NCI-H1694 treated with DMSO at 0.1 percent for 48 hours (cell line): ENCODE data around the gene ZBBX.

Experiments used
- DNase-seq: peaks from one replicate; lab custom pipeline; 2025; lab: John Stamatoyannopoulos, UW

ZBBX gene

GRCh38 chr3:167318306-167318705 is 61.8 kb downstream of the ZBBX start:
- DNase-seq = no peak

- no peak for DNase-seq
Observed at GRCh38 chr3:167306319-167306718, 73.8 kb downstream of the ZBBX start.

GRCh38 chr3:167305340-167305890 is 74.7 kb downstream of the ZBBX start:
- DNase-seq = no peak

DNA sequence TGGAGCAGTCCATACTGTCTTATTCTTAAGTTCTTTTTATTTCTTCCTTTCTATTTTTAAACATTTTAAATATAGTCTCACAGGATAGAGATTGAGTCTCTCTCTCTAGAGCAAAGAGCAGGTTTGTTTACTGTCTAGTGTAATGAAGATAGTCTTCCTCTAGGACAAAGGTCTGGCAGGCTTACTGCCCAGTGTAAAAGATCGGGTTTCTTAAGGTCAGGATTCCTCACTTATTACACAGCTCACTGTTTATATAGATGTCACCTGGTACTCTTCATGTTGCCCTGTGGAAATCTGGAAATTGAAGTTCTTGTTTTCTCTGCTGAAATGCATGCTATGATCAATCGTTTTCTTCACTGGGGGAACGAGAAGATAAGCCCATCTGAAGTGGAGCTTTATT is 76.0 kb downstream of the ZBBX start:
- DNase-seq = no peak

DNA sequence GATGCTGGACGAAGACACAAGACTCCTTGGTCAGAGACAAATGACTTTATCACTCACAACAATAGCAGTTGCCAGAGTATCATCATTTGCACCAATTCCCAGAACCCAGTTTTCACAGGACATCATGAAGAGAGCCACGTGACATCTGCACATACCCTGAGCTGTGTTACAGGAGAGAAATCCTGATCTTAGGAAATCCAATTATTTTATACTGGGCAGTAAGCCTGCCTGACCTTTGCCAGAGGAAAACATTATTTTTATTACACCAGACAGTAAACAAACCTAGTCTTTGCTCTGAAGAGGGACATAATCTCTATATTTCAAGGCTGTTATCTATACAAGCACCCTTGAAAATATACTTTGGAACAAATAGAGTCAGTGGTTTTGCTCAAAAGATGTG is 77.4 kb downstream of the ZBBX start:
- no peak for DNase-seq

- DNase-seq = no peak
Observed at GRCh38 chr3:167300207-167300606, 79.9 kb downstream of the ZBBX start.

DNA sequence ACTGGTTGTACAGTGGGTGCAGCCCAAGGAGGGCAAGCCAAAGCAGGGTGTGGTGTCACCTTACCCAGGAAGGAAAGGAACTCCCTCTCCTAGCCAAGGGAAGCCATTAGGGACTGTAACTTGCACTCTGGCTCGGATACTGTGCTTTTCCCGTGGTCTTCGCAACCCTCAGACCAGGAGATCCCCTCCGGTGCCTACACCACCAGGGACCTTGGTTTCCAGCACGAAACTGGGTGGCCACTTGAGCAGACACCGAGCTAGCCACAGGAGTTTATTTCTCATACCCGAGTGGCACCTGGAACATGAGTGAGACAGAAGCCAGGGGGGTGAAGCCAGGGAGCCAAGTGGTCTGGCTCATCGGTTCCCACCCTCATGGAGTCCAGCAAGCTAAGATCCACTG is 90.7 kb downstream of the ZBBX start:
- DNase-seq = no peak

GRCh38 chr3:167288737-167289136 is 91.4 kb downstream of the ZBBX start:
- no peak for DNase-seq

- no peak for DNase-seq
Observed at GRCh38 chr3:167287308-167287707, 92.8 kb downstream of the ZBBX start.

DNA sequence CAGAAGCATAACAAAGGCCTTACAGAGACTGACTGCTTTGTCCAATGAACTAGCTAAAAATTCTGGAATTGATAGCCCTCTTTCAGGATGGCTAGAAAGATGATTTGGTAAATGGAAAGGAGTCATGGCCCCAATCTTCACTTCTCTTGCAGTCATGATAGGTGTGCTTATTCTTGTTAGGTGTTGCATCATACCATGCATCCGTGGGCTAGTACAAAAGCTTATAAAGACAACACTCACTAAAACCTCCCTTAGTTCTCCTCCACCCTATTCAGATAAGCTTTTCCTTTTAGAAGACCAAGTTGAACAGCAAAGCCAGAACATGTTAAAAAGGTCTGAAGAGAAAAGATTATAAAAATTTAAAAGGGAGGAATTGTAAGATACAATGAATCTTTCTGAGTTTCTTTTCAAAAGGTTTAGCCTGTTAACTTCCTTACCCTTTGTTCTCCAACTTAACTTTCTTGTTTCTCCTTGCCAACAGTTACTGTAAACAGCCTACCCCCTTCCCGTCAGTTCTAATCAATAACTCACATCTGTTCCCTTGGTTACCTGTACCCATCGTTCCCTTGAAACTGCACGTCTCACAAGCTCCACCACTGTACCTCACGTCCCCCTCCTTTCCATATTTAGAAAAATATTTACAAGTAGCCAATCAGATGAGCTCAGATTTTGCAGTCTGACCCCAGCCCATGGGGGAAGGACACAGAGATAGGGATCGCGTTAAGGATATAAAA is 105.8 kb downstream of the ZBBX start:
- DNase-seq = no peak

DNA sequence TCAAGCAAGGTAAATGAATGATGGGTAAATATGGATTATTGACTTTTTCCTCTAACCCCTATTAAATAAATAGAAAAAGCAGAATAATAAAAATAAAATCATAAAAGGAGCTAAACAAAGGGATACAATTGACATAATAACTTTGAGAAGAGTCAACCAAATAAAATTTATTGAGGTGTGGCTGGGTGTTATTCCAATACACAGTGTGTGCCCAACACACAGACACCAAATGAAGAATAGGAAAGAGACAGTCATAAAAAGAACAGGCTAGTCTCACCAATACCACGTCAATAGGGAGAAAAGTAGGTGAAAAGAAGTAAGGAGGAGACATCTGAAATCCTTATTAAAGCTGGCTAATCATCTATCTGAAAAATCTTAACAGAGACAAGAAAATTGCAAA is 127.1 kb downstream of the ZBBX start:
- no peak for DNase-seq

DNA sequence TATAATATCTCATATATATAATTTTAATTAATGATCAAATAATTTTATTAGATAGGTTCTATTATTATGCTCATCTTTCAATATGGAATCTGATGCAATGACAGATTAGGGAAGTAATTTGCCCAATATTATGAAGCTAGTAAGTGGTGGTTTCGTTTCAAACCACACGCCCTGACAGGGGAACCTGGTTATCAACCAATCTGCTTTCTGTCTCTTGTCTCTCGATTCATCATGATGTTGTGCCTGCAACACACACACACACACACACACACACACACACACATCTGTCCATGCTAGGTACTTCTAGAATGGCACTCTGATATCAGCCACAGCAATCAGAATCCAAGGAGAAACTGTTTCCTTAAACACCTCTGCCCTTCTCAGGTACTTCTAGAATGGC is 128.4 kb downstream of the ZBBX start:
- no peak for DNase-seq

DNA sequence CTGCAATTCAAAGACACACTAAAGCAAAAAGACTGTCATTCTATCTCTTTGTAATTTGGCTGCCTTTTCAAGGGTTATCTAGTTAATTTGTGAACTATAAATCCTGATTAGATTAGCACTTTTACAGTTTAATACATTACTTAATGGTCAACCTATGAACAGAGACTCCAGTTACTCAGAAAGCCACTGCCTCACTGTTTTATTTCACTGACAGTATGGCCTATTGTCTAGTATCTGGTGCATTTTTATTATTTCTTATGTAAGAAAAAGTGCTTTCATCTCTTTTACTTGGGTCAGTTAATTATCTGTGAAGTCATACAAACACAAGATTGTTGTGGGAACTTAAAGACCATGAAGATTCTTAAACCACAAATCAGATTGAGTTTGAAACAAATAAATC is 133.8 kb downstream of the ZBBX start:
- DNase-seq = no peak

DNA sequence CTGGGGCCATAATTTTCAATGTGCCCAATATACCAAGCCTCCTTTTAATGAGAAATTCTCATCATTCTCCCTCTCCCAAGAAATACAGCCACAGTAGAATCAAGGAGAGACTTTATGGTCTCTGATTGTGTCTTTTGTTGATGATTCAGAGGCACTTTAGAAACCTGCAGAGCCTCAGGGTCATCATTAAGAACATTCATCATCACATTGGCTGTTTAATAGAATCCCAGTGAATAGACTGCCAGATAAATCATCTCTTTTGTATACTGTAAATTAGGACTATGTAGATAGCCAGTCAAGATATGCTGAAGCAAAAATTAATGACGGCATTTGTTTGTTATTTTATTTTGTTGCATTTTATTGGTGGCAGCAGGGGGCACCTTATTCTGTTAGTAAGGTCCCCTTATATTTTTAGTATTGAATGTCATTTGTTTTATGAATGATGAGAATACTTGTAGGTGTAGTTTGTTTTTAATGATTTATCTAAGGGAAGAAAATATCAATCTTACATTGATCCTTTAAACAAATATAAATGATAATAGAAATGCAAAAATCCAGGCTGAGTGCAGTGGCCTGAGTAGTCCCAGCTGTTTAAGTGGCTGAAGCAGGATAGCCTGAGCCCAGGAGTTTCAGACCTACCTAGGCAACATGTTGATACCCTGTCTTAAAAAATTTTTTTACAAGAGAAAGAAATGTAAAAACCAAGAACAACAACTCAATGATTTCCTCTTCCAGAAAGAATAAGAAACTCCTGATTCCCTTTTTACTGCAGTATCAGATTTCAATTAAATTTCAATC is 138.8 kb downstream of the ZBBX start:
- no peak for DNase-seq

GRCh38 chr3:167228135-167228534 is 152.0 kb downstream of the ZBBX start:
- DNase-seq = no peak

- DNase-seq = no peak
Observed at GRCh38 chr3:167225821-167226220, 154.3 kb downstream of the ZBBX start.

DNA sequence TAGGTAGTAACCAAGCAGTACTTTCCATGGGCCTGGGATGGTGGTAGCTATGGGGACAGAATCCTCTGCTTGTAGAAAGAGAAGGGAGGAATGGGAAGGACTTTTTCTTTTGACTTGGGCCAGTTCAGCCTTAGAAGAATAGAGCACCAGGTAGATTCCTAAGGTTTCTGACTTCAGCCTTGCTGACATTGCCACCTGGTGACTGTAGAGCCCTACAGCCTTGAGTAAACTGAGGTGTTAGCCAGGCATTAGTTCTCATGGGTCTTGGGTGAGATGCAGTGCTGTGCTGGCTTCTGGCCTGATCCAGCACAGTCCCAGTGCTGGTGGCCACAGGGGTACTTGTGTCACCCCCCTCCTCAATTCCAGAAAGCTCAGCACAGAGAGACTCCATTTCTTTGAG is 171.1 kb downstream of the ZBBX start:
- DNase-seq = no peak

GRCh38 chr3:167203062-167203461 is 177.0 kb downstream of the ZBBX start:
- no peak for DNase-seq

DNA sequence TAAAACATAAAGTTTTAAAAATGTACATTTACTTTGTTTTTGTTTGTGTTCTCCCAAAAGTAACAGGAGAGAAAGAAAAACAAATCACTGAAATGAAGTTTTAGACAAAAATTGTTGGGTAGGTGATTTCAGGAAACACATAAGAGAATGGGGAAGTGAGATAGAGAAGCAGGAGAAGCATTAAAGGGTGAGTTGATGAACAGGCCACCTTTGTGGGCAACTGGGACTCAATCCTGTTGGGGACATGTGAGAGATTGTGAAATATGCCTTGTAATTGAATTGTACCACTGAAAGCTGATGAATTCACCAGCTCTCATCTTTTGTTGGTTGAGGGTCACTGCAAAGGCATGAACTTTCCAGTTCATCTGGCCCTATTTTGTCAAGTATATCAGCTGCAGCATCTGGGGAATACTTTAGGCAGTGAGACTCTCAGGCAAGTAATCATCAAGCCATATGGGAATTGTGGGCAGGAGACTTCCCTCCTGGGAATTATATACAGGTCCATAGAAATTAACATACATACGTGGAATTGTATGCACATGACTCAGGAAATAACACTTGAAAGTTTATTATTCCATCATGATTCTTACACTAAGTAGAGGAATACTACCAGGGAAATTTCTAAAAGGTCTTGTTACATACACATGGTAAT is 181.0 kb downstream of the ZBBX start:
- DNase-seq = no peak
